ENCODE measurements around the gene S100A7. TPM values are rescaled to one million over a fixed set of nuclear protein-coding genes. Genes with fewer than 3 reads are reported as not detected.

The S100A7 gene
- not detected for polyA plus RNA-seq (2013, experiment 1 of 2)
- not detected for polyA plus RNA-seq (2013, experiment 2 of 2)

GRCh38 chr1:153460551-153460950 is at the start of gene S100A7:
S100A7 (minus strand) TSS chr1:153460651; CDS start chr1:153459013, 1,638 bp downstream.
- H3K23ac ChIP-seq (ENCODE audit: low read depth, low read length, poor library complexity) = no peak within 1 kb of the TSS

GRCh38 chr1:153509729-153510354 is 49.4 kb upstream of the S100A7 start:
- no peak overlapping the region for H3K23ac ChIP-seq (ENCODE audit: low read depth, low read length, poor library complexity)
- no peak overlapping the region for H2BK120ac ChIP-seq (ENCODE audit: low read depth, low read length)
- H2AK5ac ChIP-seq (ENCODE audit: low read depth, low read length) = no peak overlapping the region
- H3K14ac ChIP-seq (ENCODE audit: low read length) = no peak overlapping the region
- H4K91ac ChIP-seq (ENCODE audit: low read depth, low read length, poor library complexity) = no peak overlapping the region
- H3K4me1 ChIP-seq (ENCODE audit: control insufficient read depth in 2 of 2, insufficient read depth in 1 of 2, low read depth in 1 of 2, low read length in 2 of 2) = no peaks in the 10 kb centered on the region
- peaks cover 0 to 14% (median 0%) of the 10 kb centered on the region in 3 experiments for H3K27me3 ChIP-seq (ENCODE audit: control insufficient read depth in 3 of 3, insufficient read depth in 3 of 3, low read depth in 1 of 3, low read length in 3 of 3)
- no peak for DNase-seq (ENCODE audit: low spot score)
- H3K36me3 ChIP-seq (replicated peaks in 1 of 2; ENCODE audit: control insufficient read depth in 2 of 2, insufficient read depth in 2 of 2, low read length in 2 of 2) = no peaks in the 10 kb centered on the region
- H2BK12ac ChIP-seq (ENCODE audit: low read length) = no peak overlapping the region
- no peak overlapping the region for H3K4me2 ChIP-seq (ENCODE audit: insufficient read depth, low read length, poor library complexity, severe bottlenecking)
- no CpG with 5 or more reads among the region's 4 CpGs for WGBS, 2 donors (ENCODE audit: extremely low coverage in 2 of 2, insufficient read length in 2 of 2, insufficient replicate concordance in 1 of 2)
- H3K4me3 ChIP-seq (ENCODE audit: low read length in 2 of 2) = no peak overlapping the region
- no peaks in the 10 kb centered on the region for H3K79me1 ChIP-seq (ENCODE audit: low read depth, low read length)
- no peak overlapping the region for H4K8ac ChIP-seq (ENCODE audit: low read depth, low read length)
- no peak overlapping the region for H2AFZ ChIP-seq (ENCODE audit: low read length)
- H3K18ac ChIP-seq (ENCODE audit: low read length) = no peak overlapping the region
- H3K9me3 ChIP-seq (replicated peaks in 1 of 2; ENCODE audit: control insufficient read depth in 2 of 2, insufficient read depth in 1 of 2, low read depth in 1 of 2, low read length in 2 of 2) = peaks cover 0 to 1% of the 10 kb centered on the region in 2 donors
- H3K4ac ChIP-seq (ENCODE audit: low read length) = no peak overlapping the region
- H3K27ac ChIP-seq (replicated peaks; ENCODE audit: low read length) = no peak overlapping the region
- no peak overlapping the region for H2BK15ac ChIP-seq (ENCODE audit: low read length)
- H3K9ac ChIP-seq (ENCODE audit: low read depth, low read length, poor library complexity) = no peak overlapping the region
- H2BK5ac ChIP-seq (ENCODE audit: low read length) = no peak overlapping the region

More at GRCh38 chr1:153460551-153460950, at the start of gene S100A7:
- Histone ChIP-seq H3K4me2 (ENCODE audit: insufficient read depth, low read length, poor library complexity, severe bottlenecking) (no peak within 1 kb of the TSS), H2BK5ac (ENCODE audit: low read length) (no peak within 1 kb of the TSS), H2BK12ac (ENCODE audit: low read length) (no peak within 1 kb of the TSS), H2AK5ac (ENCODE audit: low read depth, low read length) (no peak within 1 kb of the TSS), H2BK120ac (ENCODE audit: low read depth, low read length) (no peak within 1 kb of the TSS), H3K14ac (ENCODE audit: low read length) (no peak within 1 kb of the TSS), H3K36me3 (replicated peaks in 1 of 2; ENCODE audit: control insufficient read depth in 2 of 2, insufficient read depth in 2 of 2, low read length in 2 of 2) (no peaks in the 10 kb centered on the region), H3K79me1 (ENCODE audit: low read depth, low read length) (peaks cover 1% of the 10 kb centered on the region), H3K4ac (ENCODE audit: low read length) (no peak within 1 kb of the TSS), H3K9me3 (replicated peaks in 1 of 2; ENCODE audit: control insufficient read depth in 2 of 2, insufficient read depth in 1 of 2, low read depth in 1 of 2, low read length in 2 of 2) (no peaks in the 10 kb centered on the region), H3K4me1 (ENCODE audit: control insufficient read depth in 2 of 2, insufficient read depth in 1 of 2, low read depth in 1 of 2, low read length in 2 of 2) (no peaks in the 10 kb centered on the region), H2BK15ac (ENCODE audit: low read length) (no peak within 1 kb of the TSS), H4K91ac (ENCODE audit: low read depth, low read length, poor library complexity) (no peak within 1 kb of the TSS), H2AFZ (ENCODE audit: low read length) (no peak within 1 kb of the TSS), H4K8ac (ENCODE audit: low read depth, low read length) (no peak within 1 kb of the TSS), H3K9ac (ENCODE audit: low read depth, low read length, poor library complexity) (no peak within 1 kb of the TSS), H3K18ac (ENCODE audit: low read length) (no peak within 1 kb of the TSS), H3K27ac (replicated peaks; ENCODE audit: low read length) (no peak within 1 kb of the TSS), H3K4me3 (ENCODE audit: low read length in 2 of 2) (no peak within 1 kb of the TSS), H3K27me3 (ENCODE audit: control insufficient read depth in 3 of 3, insufficient read depth in 3 of 3, low read depth in 1 of 3, low read length in 3 of 3) (peaks cover 0 to 9% (median 0%) of the 10 kb centered on the region in 3 experiments)
- WGBS, 2 donors (ENCODE audit: extremely low coverage in 2 of 2, insufficient read length in 2 of 2, insufficient replicate concordance in 1 of 2) = no CpG with 5 or more reads among the region's 4 CpGs
- DNase-seq (ENCODE audit: low spot score) = no peak

- Histone ChIP-seq H3K4me3 (ENCODE audit: low read length in 2 of 2) (no peak overlapping the region), H3K23ac (ENCODE audit: low read depth, low read length, poor library complexity) (no peak overlapping the region), H3K18ac (ENCODE audit: low read length) (no peak overlapping the region), H2BK12ac (ENCODE audit: low read length) (no peak overlapping the region), H3K4me1 (ENCODE audit: control insufficient read depth in 2 of 2, insufficient read depth in 1 of 2, low read depth in 1 of 2, low read length in 2 of 2) (no peaks in the 10 kb centered on the region), H4K91ac (ENCODE audit: low read depth, low read length, poor library complexity) (no peak overlapping the region), H2BK120ac (ENCODE audit: low read depth, low read length) (no peak overlapping the region), H2AFZ (ENCODE audit: low read length) (no peak overlapping the region), H3K36me3 (replicated peaks in 1 of 2; ENCODE audit: control insufficient read depth in 2 of 2, insufficient read depth in 2 of 2, low read length in 2 of 2) (no peaks in the 10 kb centered on the region), H3K9me3 (replicated peaks in 1 of 2; ENCODE audit: control insufficient read depth in 2 of 2, insufficient read depth in 1 of 2, low read depth in 1 of 2, low read length in 2 of 2) (peaks cover 0 to 1% of the 10 kb centered on the region in 2 donors), H3K14ac (ENCODE audit: low read length) (no peak overlapping the region), H2BK15ac (ENCODE audit: low read length) (no peak overlapping the region), H3K27ac (replicated peaks; ENCODE audit: low read length) (no peak overlapping the region), H4K8ac (ENCODE audit: low read depth, low read length) (no peak overlapping the region), H2BK5ac (ENCODE audit: low read length) (no peak overlapping the region), H2AK5ac (ENCODE audit: low read depth, low read length) (no peak overlapping the region), H3K4me2 (ENCODE audit: insufficient read depth, low read length, poor library complexity, severe bottlenecking) (no peak overlapping the region), H3K9ac (ENCODE audit: low read depth, low read length, poor library complexity) (no peak overlapping the region), H3K79me1 (ENCODE audit: low read depth, low read length) (no peaks in the 10 kb centered on the region), H3K27me3 (ENCODE audit: control insufficient read depth in 3 of 3, insufficient read depth in 3 of 3, low read depth in 1 of 3, low read length in 3 of 3) (peaks cover 0 to 14% (median 0%) of the 10 kb centered on the region in 3 experiments), H3K4ac (ENCODE audit: low read length) (no peak overlapping the region)
- WGBS, 2 donors (ENCODE audit: extremely low coverage in 2 of 2, insufficient read length in 2 of 2, insufficient replicate concordance in 1 of 2) = no CpG with 5 or more reads among the region's 3 CpGs
- no peak for DNase-seq (ENCODE audit: low spot score)
Observed at GRCh38 chr1:153509036-153509435, 48.6 kb upstream of the S100A7 start.

- Histone ChIP-seq H3K4me3 (ENCODE audit: low read length in 2 of 2) (no peak overlapping the region), H3K9me3 (replicated peaks in 1 of 2; ENCODE audit: control insufficient read depth in 2 of 2, insufficient read depth in 1 of 2, low read depth in 1 of 2, low read length in 2 of 2) (peaks cover 0 to 1% of the 10 kb centered on the region in 2 donors), H2AK5ac (ENCODE audit: low read depth, low read length) (peak overlapping the region; percentile 6), H3K14ac (ENCODE audit: low read length) (no peak overlapping the region), H3K27me3 (ENCODE audit: control insufficient read depth in 3 of 3, insufficient read depth in 3 of 3, low read depth in 1 of 3, low read length in 3 of 3) (peaks cover 0 to 14% (median 0%) of the 10 kb centered on the region in 3 experiments), H3K4ac (ENCODE audit: low read length) (no peak overlapping the region), H3K18ac (ENCODE audit: low read length) (no peak overlapping the region), H4K91ac (ENCODE audit: low read depth, low read length, poor library complexity) (no peak overlapping the region), H3K23ac (ENCODE audit: low read depth, low read length, poor library complexity) (no peak overlapping the region), H3K9ac (ENCODE audit: low read depth, low read length, poor library complexity) (no peak overlapping the region), H2AFZ (ENCODE audit: low read length) (no peak overlapping the region), H3K27ac (replicated peaks; ENCODE audit: low read length) (no peak overlapping the region), H2BK120ac (ENCODE audit: low read depth, low read length) (no peak overlapping the region), H2BK12ac (ENCODE audit: low read length) (peak overlapping the region; percentile 69), H4K8ac (ENCODE audit: low read depth, low read length) (no peak overlapping the region), H3K36me3 (replicated peaks in 1 of 2; ENCODE audit: control insufficient read depth in 2 of 2, insufficient read depth in 2 of 2, low read length in 2 of 2) (no peaks in the 10 kb centered on the region), H3K79me1 (ENCODE audit: low read depth, low read length) (no peaks in the 10 kb centered on the region), H2BK5ac (ENCODE audit: low read length) (no peak overlapping the region), H3K4me2 (ENCODE audit: insufficient read depth, low read length, poor library complexity, severe bottlenecking) (no peak overlapping the region), H2BK15ac (ENCODE audit: low read length) (peak overlapping the region; percentile 7), H3K4me1 (ENCODE audit: control insufficient read depth in 2 of 2, insufficient read depth in 1 of 2, low read depth in 1 of 2, low read length in 2 of 2) (no peaks in the 10 kb centered on the region)
- DNase-seq (ENCODE audit: low spot score) = no peak
- no CpG with 5 or more reads among the region's 11 CpGs for WGBS, 2 donors (ENCODE audit: extremely low coverage in 2 of 2, insufficient read length in 2 of 2, insufficient replicate concordance in 1 of 2)
Observed at GRCh38 chr1:153507926-153508583, 47.6 kb upstream of the S100A7 start.
